Measurements from ENCODE around the gene HCFC2. TPM values are rescaled to one million over a fixed set of nuclear protein-coding genes. Genes with fewer than 3 reads are reported as not detected.

The HCFC2 gene
- total and polyA plus RNA-seq, 9 of the 15 experiments (the other 6 are each of a cell fraction or from before 2014, with no cell fraction given) = 1.2 to 6.5 (median 3.8) TPM

GRCh38 chr12:104138797-104139152 lies 74.4 kb downstream of the HCFC2 start (continued):
- TF ChIP-seq ZNF644 (tag; IDR thresholded peaks at IDR 0.05; ENCODE audit: low read depth) (no peak), RBM39 (optimal IDR thresholded peaks at IDR 0.05; ENCODE audit: low read depth, low read length) (no peak), FIP1L1 (IDR thresholded peaks at IDR 0.05; ENCODE audit: low read depth, low read length, poor library complexity, severe bottlenecking) (peak; percentile 12)

- POLR2A ChIA-PET = no interaction called here
- ATAC-seq = no peak
- CTCF ChIA-PET (ENCODE audit: low intra/inter-chr PET ratio) = no interaction called here
- intact Hi-C loops (cut with micrococcal nuclease) = no loop called here
- H3K9me3 ChIP-seq (replicated peaks; ENCODE audit: control insufficient read depth, insufficient read depth, low read depth, low read length) = no peaks in the 10 kb centered on the region
- peaks cover 9 to 13% of the 10 kb centered on the region in 2 experiments; a peak in 4 of 5 replicates for H3K4me1 ChIP-seq (replicated peaks in 1 of 2; ENCODE audit: control insufficient read depth in 2 of 2, insufficient read depth in 2 of 2, low read length in 2 of 2)
- H3K36me3 ChIP-seq (ENCODE audit: control insufficient read depth, insufficient read depth, low read length) = no peaks in the 10 kb centered on the region
- no peak for DNase-seq (ENCODE audit: extremely low read depth in 1 of 4, low spot score in 3 of 4)
- H3K79me2 ChIP-seq (ENCODE audit: control insufficient read depth, insufficient read depth, low read length) = no peaks in the 10 kb centered on the region
- no TSS peak for BruUV-seq (replicated peaks)
- H3K4me3 ChIP-seq = no peak overlapping the region
- TF ChIP-seq ZBTB49 (CRISPR knock-in tag; IDR thresholded peaks at IDR 0.05; ENCODE audit: borderline replicate concordance) = no peak
- in situ Hi-C loops (cut with MboI) = no loop called here
- 14% methylated on average over 1 of the region's 2 CpGs for WGBS (ENCODE audit: insufficient coverage, low coverage, missing lambda C conversion rate)
- no peak overlapping the region for H3K27ac ChIP-seq (ENCODE audit: extremely low read depth, low read depth, low read length)
- no peaks in the 10 kb centered on the region for H3K9me1 ChIP-seq (ENCODE audit: control insufficient read depth, insufficient read depth, low read length)
- H3K9ac ChIP-seq (ENCODE audit: insufficient read depth in 1 of 2, low read depth in 2 of 2, low read length in 2 of 2) = no peak overlapping the region
- FAIRE-seq = no peak
- no peaks in the 10 kb centered on the region; a peak in 1 of 5 replicates for H3K27me3 ChIP-seq (ENCODE audit: control insufficient read depth in 2 of 2, insufficient read depth in 2 of 2, low read length in 2 of 2)
- no peak overlapping the region for H3K4me2 ChIP-seq (ENCODE audit: insufficient read depth, low read length)
- no peak overlapping the region for H2AFZ ChIP-seq (ENCODE audit: low read depth, low read length)
- no peaks in the 10 kb centered on the region for H4K20me1 ChIP-seq (replicated peaks; ENCODE audit: control insufficient read depth, insufficient read depth, low read length)
These were observed 78.2 kb downstream of the HCFC2 start for GRCh38 chr12:104142543-104142942.
